ENCODE results near the gene WDCP. TPM values are rescaled to one million over a fixed set of nuclear protein-coding genes. Genes with fewer than 3 reads are reported as not detected.
"Not testable (repeated sequence)": the region's sequence is repeated elsewhere in the genome, so short reads cannot be mapped to it uniquely, and the experiment has no call there.

The WDCP gene, protein sequence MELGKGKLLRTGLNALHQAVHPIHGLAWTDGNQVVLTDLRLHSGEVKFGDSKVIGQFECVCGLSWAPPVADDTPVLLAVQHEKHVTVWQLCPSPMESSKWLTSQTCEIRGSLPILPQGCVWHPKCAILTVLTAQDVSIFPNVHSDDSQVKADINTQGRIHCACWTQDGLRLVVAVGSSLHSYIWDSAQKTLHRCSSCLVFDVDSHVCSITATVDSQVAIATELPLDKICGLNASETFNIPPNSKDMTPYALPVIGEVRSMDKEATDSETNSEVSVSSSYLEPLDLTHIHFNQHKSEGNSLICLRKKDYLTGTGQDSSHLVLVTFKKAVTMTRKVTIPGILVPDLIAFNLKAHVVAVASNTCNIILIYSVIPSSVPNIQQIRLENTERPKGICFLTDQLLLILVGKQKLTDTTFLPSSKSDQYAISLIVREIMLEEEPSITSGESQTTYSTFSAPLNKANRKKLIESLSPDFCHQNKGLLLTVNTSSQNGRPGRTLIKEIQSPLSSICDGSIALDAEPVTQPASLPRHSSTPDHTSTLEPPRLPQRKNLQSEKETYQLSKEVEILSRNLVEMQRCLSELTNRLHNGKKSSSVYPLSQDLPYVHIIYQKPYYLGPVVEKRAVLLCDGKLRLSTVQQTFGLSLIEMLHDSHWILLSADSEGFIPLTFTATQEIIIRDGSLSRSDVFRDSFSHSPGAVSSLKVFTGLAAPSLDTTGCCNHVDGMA
- 10.3 TPM for polyA plus RNA-seq (2013, experiment 1 of 2)
- 9.7 TPM for polyA plus RNA-seq (2013, experiment 2 of 2)

DNA sequence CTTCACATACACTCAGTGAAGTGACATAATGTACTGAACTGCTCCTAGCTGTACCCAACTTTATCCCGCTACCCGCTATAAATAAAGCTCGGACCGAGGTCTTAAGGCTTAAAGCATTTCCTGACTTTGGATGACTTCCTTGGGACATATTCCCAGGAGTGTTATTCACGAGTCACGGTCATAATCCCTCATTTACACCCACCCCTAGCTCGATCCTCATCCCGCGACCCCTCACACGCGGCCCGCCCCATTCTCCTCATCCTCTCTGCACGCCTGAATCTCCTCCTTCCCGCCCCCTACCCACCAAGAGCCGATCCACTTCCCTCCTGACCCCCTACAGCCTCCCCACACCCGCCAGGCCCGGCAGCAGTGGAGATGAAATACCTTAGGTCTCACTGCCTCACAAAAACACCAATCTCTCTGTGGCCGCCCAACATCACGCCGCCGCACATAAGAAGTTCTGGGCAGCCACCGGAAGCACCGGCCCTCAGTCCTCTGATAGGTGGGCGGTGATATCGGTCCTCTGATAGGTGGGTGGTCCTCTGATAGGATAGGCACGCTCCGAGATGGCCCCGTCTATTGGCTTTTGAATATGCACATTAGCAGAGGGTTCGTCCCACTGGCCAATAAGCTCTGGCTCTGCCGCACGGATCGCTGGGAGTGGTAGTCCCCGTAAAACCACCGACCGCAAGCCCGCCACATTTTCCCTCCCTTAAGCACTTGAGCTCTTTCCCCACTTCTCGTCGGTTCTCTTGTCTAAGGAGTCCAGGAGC lies at the start of gene WDCP:
Gene WDCP, minus strand, starts transcription at position 462 of the 773 bp plus-strand sequence. CDS start 7,897 bp downstream, outside the sequence.
- peak within 1 kb of the TSS; percentile 68 for H3K27ac ChIP-seq (ENCODE audit: low read depth, low read length, severe bottlenecking)
- peaks cover 9% of the 10 kb centered on the region for H3K4me1 ChIP-seq (ENCODE audit: control insufficient read depth, insufficient read depth, low read length, poor library complexity, severe bottlenecking)
- WGBS, 2 experiments (ENCODE audit: insufficient coverage in 2 of 2): 0 to 1% methylated on average over 28 to 30 of the region's 38 CpGs
- H3K9me3 ChIP-seq (ENCODE audit: control insufficient read depth, low read length): no peaks in the 10 kb centered on the region
- peak within 1 kb of the TSS; percentile 74 for H3K4me3 ChIP-seq (ENCODE audit: extremely low read depth, insufficient read depth, low read length, poor library complexity, severe bottlenecking)
- no peaks in the 10 kb centered on the region for H3K36me3 ChIP-seq (ENCODE audit: control insufficient read depth, insufficient read depth, low read length)

DNA sequence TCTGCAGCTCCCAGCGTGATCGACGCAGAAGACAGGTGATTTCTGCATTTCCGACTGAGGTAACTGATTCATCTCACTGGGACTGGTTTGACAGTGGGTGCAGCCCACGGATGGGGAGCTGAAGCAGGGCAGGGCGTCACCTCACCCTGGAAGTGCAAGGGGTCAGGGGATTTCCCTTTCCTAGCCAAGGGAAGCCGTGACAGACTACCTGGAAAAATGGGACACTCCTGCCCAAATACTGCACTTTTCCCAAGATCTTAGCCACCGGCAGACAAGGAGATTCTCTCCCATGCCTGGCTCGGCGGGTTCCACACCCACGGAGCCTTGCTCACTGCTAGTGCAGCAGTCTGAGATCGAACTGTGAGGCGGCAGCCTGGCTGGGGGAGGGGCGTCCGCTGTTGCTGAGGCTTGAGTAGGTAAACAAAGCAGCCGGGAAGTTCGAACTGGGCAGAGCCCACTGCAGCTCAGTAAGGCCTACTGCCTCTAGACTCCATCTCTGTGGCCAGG lies 48.0 kb upstream of the WDCP start:
- H3K4me1 ChIP-seq (ENCODE audit: control insufficient read depth, insufficient read depth, low read length, poor library complexity, severe bottlenecking); H3K4me3 ChIP-seq (ENCODE audit: extremely low read depth, insufficient read depth, low read length, poor library complexity, severe bottlenecking); H3K9me3 ChIP-seq (ENCODE audit: control insufficient read depth, low read length); H3K36me3 ChIP-seq (ENCODE audit: control insufficient read depth, insufficient read depth, low read length); H3K27ac ChIP-seq (ENCODE audit: low read depth, low read length, severe bottlenecking): not testable (repeated sequence)
- 61 to 69% methylated on average over 11 to 17 of the region's 17 CpGs for WGBS, 2 experiments (ENCODE audit: insufficient coverage in 2 of 2)

DNA sequence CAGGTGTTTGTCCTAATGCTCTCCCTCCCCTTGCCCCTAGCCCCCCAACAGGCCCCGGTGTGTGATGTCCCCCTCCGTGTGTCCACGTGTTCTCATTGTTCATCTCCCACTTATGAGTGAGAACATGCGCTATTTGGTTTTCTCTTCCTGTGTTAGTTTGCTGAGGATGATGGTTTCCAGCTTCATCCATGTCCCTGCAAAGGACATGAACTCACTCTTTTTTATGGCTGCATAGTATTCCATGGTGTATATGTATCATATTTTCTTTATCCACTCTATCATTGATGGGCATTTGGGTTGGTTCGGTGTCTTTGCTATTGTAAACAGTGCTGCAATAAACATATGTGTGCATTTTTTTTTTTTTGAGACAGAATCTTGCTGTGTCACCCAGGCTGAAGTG lies 46.1 kb upstream of the WDCP start:
- H3K36me3 ChIP-seq (ENCODE audit: control insufficient read depth, insufficient read depth, low read length); H3K4me3 ChIP-seq (ENCODE audit: extremely low read depth, insufficient read depth, low read length, poor library complexity, severe bottlenecking); H3K9me3 ChIP-seq (ENCODE audit: control insufficient read depth, low read length); H3K4me1 ChIP-seq (ENCODE audit: control insufficient read depth, insufficient read depth, low read length, poor library complexity, severe bottlenecking); H3K27ac ChIP-seq (ENCODE audit: low read depth, low read length, severe bottlenecking): not testable (repeated sequence)
- WGBS, 2 experiments (ENCODE audit: insufficient coverage in 2 of 2): 100% methylated on average over 1 of the region's 5 CpGs; no CpG with 5 or more reads in 1 of the 2 experiments

DNA sequence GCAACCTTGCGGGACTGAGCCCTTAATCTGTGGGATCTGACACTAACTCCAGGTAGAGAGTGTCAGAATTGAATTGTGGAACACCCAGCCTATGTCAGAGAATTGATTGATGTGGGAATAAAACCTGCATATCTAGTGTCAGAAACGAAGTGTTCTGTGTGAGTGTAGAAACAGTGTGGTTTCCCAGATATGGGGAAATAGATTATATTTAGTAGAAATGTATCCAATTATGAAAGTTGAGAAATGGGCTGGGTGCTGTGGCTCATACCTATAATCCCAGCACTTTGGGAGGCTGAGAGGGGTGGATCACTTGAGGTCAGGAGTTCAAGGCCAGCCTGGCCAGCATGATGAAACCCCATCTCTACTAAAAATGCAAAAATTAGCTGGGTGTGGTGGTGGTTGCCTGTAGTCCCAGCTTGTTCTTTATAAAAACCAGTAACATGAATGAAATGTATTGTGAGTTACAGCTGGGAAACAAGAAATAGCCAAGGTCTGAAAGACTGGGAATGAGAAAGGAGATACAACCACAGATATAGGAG lies 41.7 kb upstream of the WDCP start:
- Histone ChIP-seq H3K4me3 (ENCODE audit: extremely low read depth, insufficient read depth, low read length, poor library complexity, severe bottlenecking) (no peak overlapping the region), H3K27ac (ENCODE audit: low read depth, low read length, severe bottlenecking) (no peak overlapping the region), H3K36me3 (ENCODE audit: control insufficient read depth, insufficient read depth, low read length) (no peaks in the 10 kb centered on the region), H3K4me1 (ENCODE audit: control insufficient read depth, insufficient read depth, low read length, poor library complexity, severe bottlenecking) (no peaks in the 10 kb centered on the region), H3K9me3 (ENCODE audit: control insufficient read depth, low read length) (no peaks in the 10 kb centered on the region)
- WGBS, 2 experiments (ENCODE audit: insufficient coverage in 2 of 2): 96 to 100% methylated on average over 2 of the region's 2 CpGs

DNA sequence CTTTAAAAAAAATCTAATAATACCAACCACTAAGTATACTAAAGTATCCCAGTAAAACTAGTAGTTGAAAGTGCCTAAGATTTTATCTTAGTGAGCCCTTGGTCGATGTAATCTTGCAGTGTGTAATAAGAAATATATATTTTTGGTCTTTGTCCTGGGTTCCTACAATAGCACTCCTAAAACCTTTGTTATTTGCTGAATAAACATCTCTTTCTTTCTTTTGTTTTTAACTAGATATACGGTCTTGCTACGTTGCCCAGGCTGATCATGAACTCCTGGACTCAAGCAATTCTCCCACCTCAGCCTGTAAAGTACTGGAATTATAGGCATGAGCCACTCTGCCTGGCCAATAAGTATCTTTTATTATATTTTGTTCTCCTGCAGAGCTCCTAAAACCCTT lies 39.8 kb upstream of the WDCP start:
- no peak overlapping the region for H3K4me3 ChIP-seq (ENCODE audit: extremely low read depth, insufficient read depth, low read length, poor library complexity, severe bottlenecking)
- no peak overlapping the region for H3K27ac ChIP-seq (ENCODE audit: low read depth, low read length, severe bottlenecking)
- H3K36me3 ChIP-seq (ENCODE audit: control insufficient read depth, insufficient read depth, low read length): peaks cover 12% of the 10 kb centered on the region
- 100% methylated on average over 1 of the region's 3 CpGs; no CpG with 5 or more reads in 1 of the 2 experiments for WGBS, 2 experiments (ENCODE audit: insufficient coverage in 2 of 2)
- no peaks in the 10 kb centered on the region for H3K4me1 ChIP-seq (ENCODE audit: control insufficient read depth, insufficient read depth, low read length, poor library complexity, severe bottlenecking)
- no peaks in the 10 kb centered on the region for H3K9me3 ChIP-seq (ENCODE audit: control insufficient read depth, low read length)

DNA sequence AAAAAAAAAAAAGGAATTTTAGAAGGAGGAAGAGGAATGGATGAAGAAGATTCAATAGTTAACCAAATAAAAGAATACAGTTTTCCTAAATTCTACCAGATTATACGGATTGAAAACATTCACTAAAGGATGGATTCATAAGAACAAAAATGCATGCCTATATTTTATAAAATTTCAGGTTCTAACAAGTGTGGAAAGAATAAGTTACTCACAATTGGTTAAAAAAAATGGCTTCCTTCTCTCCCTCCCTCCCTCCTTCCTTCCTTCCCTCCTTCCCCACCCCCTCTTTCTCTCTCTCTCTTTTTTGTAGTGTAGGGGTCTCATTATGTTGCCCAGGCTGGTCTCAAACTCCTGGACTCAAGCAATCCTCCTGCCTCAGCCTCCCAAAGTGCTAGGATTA lies 39.0 kb upstream of the WDCP start:
- no peak overlapping the region for H3K27ac ChIP-seq (ENCODE audit: low read depth, low read length, severe bottlenecking)
- no peaks in the 10 kb centered on the region for H3K4me1 ChIP-seq (ENCODE audit: control insufficient read depth, insufficient read depth, low read length, poor library complexity, severe bottlenecking)
- no peaks in the 10 kb centered on the region for H3K9me3 ChIP-seq (ENCODE audit: control insufficient read depth, low read length)
- WGBS, 2 experiments (ENCODE audit: insufficient coverage in 2 of 2): no CpG with 5 or more reads among the region's 1 CpG
- H3K4me3 ChIP-seq (ENCODE audit: extremely low read depth, insufficient read depth, low read length, poor library complexity, severe bottlenecking): no peak overlapping the region
- H3K36me3 ChIP-seq (ENCODE audit: control insufficient read depth, insufficient read depth, low read length): peaks cover 18% of the 10 kb centered on the region

DNA sequence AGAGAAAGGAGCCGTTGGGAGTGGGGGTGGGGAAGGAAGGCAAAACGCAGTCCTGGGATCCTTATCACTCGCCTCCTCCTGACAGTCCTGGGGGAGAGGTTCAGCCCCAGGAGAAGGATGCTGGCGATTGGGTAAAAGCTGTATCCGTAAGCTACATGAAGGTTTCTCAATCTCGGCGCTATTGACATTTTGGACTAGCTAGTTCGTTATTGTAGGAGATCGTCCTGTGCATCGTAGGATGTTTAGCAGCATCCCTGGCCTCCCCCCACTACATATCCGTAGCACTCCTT lies 38.0 kb upstream of the WDCP start:
- WGBS, 2 experiments (ENCODE audit: insufficient coverage in 2 of 2): 55 to 56% methylated on average over 9 to 11 of the region's 11 CpGs
- peak overlapping the region; percentile 99 for H3K27ac ChIP-seq (ENCODE audit: low read depth, low read length, severe bottlenecking)
- peaks cover 29% of the 10 kb centered on the region for H3K36me3 ChIP-seq (ENCODE audit: control insufficient read depth, insufficient read depth, low read length)
- no peaks in the 10 kb centered on the region for H3K9me3 ChIP-seq (ENCODE audit: control insufficient read depth, low read length)
- peak overlapping the region; percentile 63 for H3K4me3 ChIP-seq (ENCODE audit: extremely low read depth, insufficient read depth, low read length, poor library complexity, severe bottlenecking)
- H3K4me1 ChIP-seq (ENCODE audit: control insufficient read depth, insufficient read depth, low read length, poor library complexity, severe bottlenecking): no peaks in the 10 kb centered on the region

DNA sequence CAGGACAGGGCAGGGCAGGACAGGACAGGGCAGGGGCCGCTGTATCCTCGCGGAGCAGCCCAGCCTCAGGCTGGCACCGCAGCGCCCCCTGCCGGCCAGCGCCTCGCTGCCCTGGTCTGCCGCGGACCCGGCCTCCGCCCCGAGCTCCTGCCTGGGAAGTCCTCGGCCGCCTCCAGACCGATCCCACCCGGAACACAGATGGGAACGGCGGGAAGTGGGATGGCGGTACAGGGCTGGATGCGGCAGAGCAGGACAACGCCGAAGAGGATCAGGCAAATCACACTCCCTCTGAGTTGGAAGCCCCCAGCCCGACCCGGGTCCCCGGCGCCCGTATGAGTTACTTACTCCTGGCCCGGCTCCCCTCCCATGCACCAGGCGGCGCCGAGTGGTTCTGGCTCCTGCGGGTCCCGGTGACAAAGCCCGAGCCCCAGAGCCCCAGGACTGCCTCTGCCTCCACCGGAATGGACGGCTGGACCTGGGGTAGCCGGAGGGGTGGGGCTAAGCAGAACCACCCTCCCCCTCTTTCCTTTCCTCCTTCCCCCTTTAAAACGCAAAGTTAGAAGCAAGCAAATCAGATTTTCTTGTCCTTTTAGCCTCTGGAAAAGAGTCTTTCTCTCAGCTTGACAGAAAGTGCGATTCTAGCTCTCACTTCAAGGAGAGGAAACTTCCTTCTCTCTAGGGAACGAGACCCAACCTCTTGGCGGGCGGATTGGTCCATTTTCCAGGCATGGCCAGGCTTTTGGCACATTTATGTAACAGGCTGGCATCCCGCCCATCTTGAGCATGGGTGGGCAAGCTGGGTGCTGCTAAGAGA lies 37.4 kb upstream of the WDCP start, which contains the start of gene TP53I3:
Gene TP53I3, minus strand, starts transcription at position 449 of the 814 bp plus-strand sequence. CDS start 508 bp downstream, outside the sequence.
- WGBS, 2 experiments (ENCODE audit: insufficient coverage in 2 of 2): 1% methylated on average over 27 to 28 of the region's 44 CpGs

DNA sequence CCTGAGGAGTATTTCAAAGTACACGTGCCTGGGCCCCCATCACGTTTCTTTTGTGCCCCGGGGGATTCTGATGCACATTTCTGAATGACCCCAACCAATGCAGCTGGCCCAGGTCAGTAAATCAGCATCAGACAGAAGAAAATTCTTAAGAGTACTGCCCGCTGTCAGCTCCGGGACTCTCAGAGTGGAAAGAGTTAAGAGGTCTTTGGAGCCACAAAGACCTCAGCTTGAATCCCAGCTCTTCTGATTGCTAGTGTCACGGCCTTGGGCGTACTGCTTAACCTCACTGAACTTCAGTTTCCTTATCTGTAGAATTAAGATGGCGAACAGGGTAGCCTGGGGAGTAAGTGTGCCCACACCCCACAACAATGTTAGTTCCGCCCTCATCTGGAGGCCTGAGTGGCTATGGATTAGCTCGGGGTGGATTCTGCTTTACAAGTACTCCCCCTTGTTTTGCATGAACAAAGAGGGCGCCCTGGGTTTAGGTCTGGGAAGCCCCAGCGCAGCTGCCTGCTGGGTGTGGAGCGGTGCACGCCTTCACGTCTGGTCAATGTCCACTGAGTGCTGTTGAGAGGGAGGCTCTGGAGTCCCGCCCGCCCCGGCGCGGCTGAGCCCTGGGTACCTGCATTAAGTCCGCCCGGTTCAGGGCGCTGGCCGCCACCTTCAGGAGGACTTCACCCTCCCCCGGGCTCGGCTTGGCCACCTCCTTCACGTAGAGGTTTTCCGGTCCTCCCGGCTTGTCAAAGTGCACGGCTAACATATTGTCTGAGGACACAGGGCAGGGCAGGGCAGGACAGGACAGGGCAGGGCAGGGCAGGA lies 36.6 kb upstream of the WDCP start:
- H3K4me3 ChIP-seq (ENCODE audit: extremely low read depth, insufficient read depth, low read length, poor library complexity, severe bottlenecking): peak overlapping the region; percentile 63
- H3K36me3 ChIP-seq (ENCODE audit: control insufficient read depth, insufficient read depth, low read length): peaks cover 43% of the 10 kb centered on the region
- peak overlapping the region; percentile 99 for H3K27ac ChIP-seq (ENCODE audit: low read depth, low read length, severe bottlenecking)
- H3K4me1 ChIP-seq (ENCODE audit: control insufficient read depth, insufficient read depth, low read length, poor library complexity, severe bottlenecking): no peaks in the 10 kb centered on the region
- WGBS, 2 experiments (ENCODE audit: insufficient coverage in 2 of 2): 6 to 9% methylated on average over 21 to 24 of the region's 30 CpGs
- H3K9me3 ChIP-seq (ENCODE audit: control insufficient read depth, low read length): no peaks in the 10 kb centered on the region

More for the DNA sequence above, 37.4 kb upstream of the WDCP start, which contains the start of gene TP53I3:
- Histone ChIP-seq H3K36me3 (ENCODE audit: control insufficient read depth, insufficient read depth, low read length) (peaks cover 35% of the 10 kb centered on the region), H3K27ac (ENCODE audit: low read depth, low read length, severe bottlenecking) (peak within 1 kb of the TSS; percentile 99), H3K4me1 (ENCODE audit: control insufficient read depth, insufficient read depth, low read length, poor library complexity, severe bottlenecking) (no peaks in the 10 kb centered on the region), H3K9me3 (ENCODE audit: control insufficient read depth, low read length) (no peaks in the 10 kb centered on the region), H3K4me3 (ENCODE audit: extremely low read depth, insufficient read depth, low read length, poor library complexity, severe bottlenecking) (peak within 1 kb of the TSS; percentile 63)

Data from mesodermal cell (in vitro differentiated cells).